GM21576 (cell line): ENCODE results near the gene GRK5.

Source experiments
- ATAC-seq: cut with Tn5 transposase; IDR thresholded peaks from one replicate; pipeline ENCODE4 v1.9.1; 2021; ENCODE audit warnings: mild to moderate bottlenecking, moderate library complexity; ENCODE audit not compliant: unreplicated experiment

GRK5 gene

GRCh38 chr10:119337223-119337622, 129.9 kb downstream of the GRK5 start:
- no peak for ATAC-seq

- no peak for ATAC-seq
Measured at GRCh38 chr10:119337796-119338432, 130.5 kb downstream of the GRK5 start.

- no peak for ATAC-seq
Measured at GRCh38 chr10:119339109-119339508, 131.7 kb downstream of the GRK5 start.

- ATAC-seq: no peak
Measured at GRCh38 chr10:119340893-119341458, 133.6 kb downstream of the GRK5 start.

- no peak for ATAC-seq
Measured at GRCh38 chr10:119341459-119342301, 134.3 kb downstream of the GRK5 start.

GRCh38 chr10:119342335-119342734, 135.0 kb downstream of the GRK5 start:
- ATAC-seq: no peak

GRCh38 chr10:119343011-119343601, 135.7 kb downstream of the GRK5 start:
- no peak for ATAC-seq

GRCh38 chr10:119344381-119344780, 137.0 kb downstream of the GRK5 start:
- ATAC-seq: no peak

GRCh38 chr10:119346095-119346832, 138.9 kb downstream of the GRK5 start:
- ATAC-seq: no peak

GRCh38 chr10:119347181-119347974, 140.0 kb downstream of the GRK5 start:
- no peak for ATAC-seq

- no peak for ATAC-seq
Measured at GRCh38 chr10:119348106-119348505, 140.7 kb downstream of the GRK5 start.

GRCh38 chr10:119348516-119349240, 141.3 kb downstream of the GRK5 start:
- ATAC-seq: no peak

- ATAC-seq: no peak
Measured at GRCh38 chr10:119349341-119349740, 142.0 kb downstream of the GRK5 start.

GRCh38 chr10:119349937-119350501, 142.6 kb downstream of the GRK5 start:
- ATAC-seq: no peak

GRCh38 chr10:119350502-119351097, 143.2 kb downstream of the GRK5 start:
- ATAC-seq: no peak

- no peak for ATAC-seq
Measured at GRCh38 chr10:119351189-119351588, 143.8 kb downstream of the GRK5 start.

GRCh38 chr10:119352042-119352441, 144.7 kb downstream of the GRK5 start:
- ATAC-seq: no peak

GRCh38 chr10:119352807-119353206, 145.4 kb downstream of the GRK5 start:
- no peak for ATAC-seq

- no peak for ATAC-seq
Measured at GRCh38 chr10:119353421-119353820, 146.1 kb downstream of the GRK5 start.
